Subcutaneous adipose tissue (tissue), 4 donors: ENCODE measurements around the gene THOC7. TPM values are rescaled to one million over a fixed set of nuclear protein-coding genes. Genes with fewer than 3 reads are reported as not detected.

ENCODE experiments used
- total RNA-seq, 4 donors: library from RNA; depleted of rRNA; stranded (reverse); fragments of >200 nt; gene quantifications; one replicate each; pipeline ENCODE4 v1.1.0, GENCODE V29; 2016
- TF ChIP-seq, protein P1 (sequence below): fragments of 450-650 bp; IDR thresholded peaks from one replicate; pipeline ENCODE4 v1.5.1; 2016; ENCODE audit warnings: low read depth, mild to moderate bottlenecking, control low read depth, antibody characterized with exemption, moderate library complexity

Gene THOC7
- total RNA-seq, 4 donors from 2014 or later = 32.0 to 113 (median 49.6) TPM

DNA sequence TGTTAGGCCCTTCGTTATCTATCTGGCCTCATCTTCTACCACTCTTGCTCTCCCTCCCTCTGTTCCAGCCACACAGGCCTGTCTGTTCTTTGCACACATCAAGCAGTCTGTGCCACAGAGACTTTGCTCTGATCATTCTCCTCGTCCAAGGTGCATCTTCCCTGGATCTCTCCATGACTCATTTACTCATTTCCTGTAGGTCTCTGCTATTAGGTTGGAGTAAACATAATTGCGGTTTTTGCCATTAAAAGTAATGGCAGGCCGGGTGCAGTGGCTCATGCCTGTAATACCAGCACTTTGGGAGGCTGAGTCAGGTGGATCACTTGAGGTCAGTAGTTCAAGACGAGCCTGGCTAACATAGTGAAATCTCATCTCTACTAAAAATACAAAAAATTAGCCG is 54.0 kb downstream of the THOC7 start:
- TF ChIP-seq, protein P1, sequence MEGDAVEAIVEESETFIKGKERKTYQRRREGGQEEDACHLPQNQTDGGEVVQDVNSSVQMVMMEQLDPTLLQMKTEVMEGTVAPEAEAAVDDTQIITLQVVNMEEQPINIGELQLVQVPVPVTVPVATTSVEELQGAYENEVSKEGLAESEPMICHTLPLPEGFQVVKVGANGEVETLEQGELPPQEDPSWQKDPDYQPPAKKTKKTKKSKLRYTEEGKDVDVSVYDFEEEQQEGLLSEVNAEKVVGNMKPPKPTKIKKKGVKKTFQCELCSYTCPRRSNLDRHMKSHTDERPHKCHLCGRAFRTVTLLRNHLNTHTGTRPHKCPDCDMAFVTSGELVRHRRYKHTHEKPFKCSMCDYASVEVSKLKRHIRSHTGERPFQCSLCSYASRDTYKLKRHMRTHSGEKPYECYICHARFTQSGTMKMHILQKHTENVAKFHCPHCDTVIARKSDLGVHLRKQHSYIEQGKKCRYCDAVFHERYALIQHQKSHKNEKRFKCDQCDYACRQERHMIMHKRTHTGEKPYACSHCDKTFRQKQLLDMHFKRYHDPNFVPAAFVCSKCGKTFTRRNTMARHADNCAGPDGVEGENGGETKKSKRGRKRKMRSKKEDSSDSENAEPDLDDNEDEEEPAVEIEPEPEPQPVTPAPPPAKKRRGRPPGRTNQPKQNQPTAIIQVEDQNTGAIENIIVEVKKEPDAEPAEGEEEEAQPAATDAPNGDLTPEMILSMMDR = no peak

DNA sequence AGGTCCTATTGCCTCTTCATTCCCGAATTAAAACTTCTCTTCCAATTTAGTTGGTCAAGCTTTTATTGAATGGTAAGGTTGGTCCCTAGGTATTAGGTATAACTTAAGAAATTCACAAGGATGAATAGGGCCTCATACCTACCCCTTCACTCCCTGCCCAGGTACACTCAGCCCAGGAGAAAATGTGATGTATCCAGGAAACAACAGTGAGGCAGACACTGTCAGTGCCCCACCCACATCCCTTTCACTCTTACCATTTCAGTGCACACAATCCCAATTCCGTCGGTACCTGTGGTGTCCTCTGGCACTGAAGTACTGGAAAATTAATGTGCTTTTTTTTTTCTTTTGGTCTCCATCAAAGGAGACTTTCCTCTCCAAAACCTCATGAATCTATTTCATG is 55.0 kb downstream of the THOC7 start:
- TF ChIP-seq, protein P1 = no peak

DNA sequence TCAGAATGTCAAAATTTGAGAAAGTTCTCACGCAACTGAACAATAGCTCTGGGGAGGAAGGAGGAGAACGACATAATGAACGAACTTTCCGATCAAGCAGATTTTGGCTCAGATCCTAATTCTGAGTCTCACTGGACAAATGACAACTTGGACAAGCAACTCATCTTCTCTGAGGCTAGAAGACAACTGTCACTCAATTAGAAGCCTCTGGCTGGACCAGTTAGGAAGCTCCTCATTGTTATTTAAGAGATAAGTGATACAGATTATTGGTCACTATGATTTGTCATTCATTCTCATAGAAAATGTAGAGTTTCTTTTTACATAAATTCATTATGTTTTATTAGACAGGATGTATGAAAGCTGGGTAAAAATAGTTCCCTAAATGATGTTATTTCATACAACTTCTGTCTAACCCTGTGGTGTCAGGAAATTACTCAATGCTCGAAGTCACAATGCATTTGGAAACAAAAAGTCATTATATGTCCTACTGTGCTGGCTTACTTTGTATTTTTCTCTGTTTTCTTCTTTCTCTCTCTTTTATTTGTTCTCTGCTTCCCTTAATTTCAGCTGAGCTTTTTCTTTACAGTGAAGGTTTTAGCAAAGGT is 55.5 kb downstream of the THOC7 start:
- TF ChIP-seq, protein P1 = no peak

DNA sequence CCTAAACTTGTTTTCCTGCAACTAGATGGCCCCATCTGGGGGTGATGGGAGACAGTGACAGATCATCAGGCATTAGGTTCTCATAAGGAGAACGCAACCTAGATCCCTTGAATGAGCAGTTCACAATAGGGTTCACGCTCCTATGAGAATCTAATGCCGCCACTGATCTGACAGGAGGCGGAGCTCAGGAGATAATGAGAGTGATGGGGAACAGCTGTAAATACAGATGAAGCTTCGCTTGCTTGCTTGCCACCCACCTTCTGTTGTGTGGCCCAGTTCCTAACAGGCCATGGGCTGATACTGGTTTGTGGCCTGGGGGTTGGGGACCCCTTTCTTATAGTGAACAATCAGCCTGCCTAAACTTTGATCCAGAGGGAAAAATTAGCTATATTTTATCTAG is 59.7 kb downstream of the THOC7 start:
- TF ChIP-seq, protein P1 = no peak

DNA sequence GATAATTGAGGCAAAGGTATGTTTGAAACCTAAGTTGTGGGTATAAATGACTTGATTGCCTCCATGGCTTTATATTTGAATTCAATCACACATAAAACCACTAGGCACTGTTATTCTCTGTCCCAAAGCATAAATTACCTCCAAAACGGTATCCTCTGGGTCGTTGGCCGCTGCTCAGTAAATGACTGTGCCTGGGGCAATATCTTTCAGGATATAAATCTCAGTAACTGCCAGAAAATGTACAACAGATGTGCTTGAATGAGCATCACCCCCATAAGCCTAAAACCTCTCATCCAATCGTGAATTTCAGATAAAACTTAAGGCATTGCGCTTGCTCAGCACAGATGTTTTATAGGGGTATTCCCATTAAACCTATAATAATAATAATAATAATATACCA is 63.5 kb downstream of the THOC7 start:
- TF ChIP-seq, protein P1 = no peak

DNA sequence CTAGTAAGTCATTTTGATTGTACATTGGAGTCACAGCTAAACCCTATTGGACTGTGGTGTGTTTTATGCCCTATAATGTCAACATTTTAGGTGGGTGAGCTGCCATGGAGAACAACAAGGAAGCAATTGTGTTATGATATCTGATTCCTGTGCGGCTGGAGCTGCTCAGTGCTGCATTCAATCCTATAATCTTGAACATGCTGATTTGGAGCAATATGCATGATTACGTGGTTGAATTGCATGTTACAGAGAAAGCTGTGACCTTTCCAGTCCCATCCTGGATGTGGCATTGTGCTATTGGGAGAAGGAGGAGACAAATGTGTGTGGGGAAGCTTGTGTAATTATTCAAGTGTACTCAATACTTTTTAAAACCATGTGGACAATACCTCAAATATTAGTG is 64.7 kb downstream of the THOC7 start:
- TF ChIP-seq, protein P1 = no peak

DNA sequence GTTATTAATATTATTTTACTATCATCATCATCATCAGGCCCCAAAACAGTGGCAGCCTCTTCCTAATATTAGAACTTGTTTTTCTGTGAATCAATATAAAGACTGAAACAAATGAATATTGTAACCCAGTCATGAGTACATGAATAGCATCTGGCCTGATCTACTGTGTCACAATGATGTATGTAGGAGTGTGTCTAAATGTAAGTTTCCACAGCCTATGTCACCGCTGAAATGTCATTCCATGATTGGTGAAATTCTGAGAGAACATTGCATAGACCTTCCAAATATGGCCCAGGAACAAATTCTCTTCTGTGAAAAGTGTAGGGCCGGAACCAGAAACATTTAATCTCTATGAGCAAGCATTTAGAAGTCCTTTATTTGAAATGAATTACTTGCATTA is 65.1 kb downstream of the THOC7 start:
- TF ChIP-seq, protein P1 = no peak
